Kidney (tissue), 14 donors: ENCODE results near the gene SLC12A1. TPM values are rescaled to one million over a fixed set of nuclear protein-coding genes. Genes with fewer than 3 reads are reported as not detected.

Experiments
- DNase-seq, 5 donors: peaks; one replicate each; pipeline ENCODE4 v3.0.0-alpha.2; 2013 to 2020
- FAIRE-seq: peaks from 2 replicates; lab custom pipeline; 2012; peaks lifted over from hg19 to GRCh38; lab: Jason Lieb, UNC
- H3K27ac ChIP-seq, 2 donors: one replicate each; pipeline ENCODE4 v1.7.0; 2013; ENCODE audit warnings: low read depth in 2 of 2, low read length in 2 of 2, inconsistent platforms in 1 of 2
- H3K27me3 ChIP-seq: one replicate; pipeline ENCODE4 v1.7.1; 2013; ENCODE audit warnings: low read length, inconsistent platforms; ENCODE audit not compliant: control insufficient read depth, insufficient read depth
- H3K36me3 ChIP-seq, 3 donors: one replicate each; pipeline versions ENCODE4 v1.7.0 to v1.7.1; 2013; ENCODE audit warnings: low read length in 3 of 3, control low read depth in 1 of 3, inconsistent platforms in 1 of 3; ENCODE audit not compliant: insufficient read depth in 3 of 3, control insufficient read depth in 2 of 3
- H3K4me1 ChIP-seq, 3 donors: one replicate each; pipeline versions ENCODE4 v1.7.0 to v1.7.1; 2013; ENCODE audit warnings: low read length in 3 of 3, inconsistent platforms in 1 of 3, low read depth in 1 of 3; ENCODE audit not compliant: control insufficient read depth in 2 of 3, insufficient read depth in 2 of 3
- H3K4me3 ChIP-seq, 3 donors: one replicate each; pipeline versions ENCODE4 v1.7.0 to v1.8.1; 2013; ENCODE audit warnings: low read length in 3 of 3, control low read depth in 1 of 3, inconsistent platforms in 1 of 3
- H3K9ac ChIP-seq, 3 donors: one replicate each; pipeline versions ENCODE4 v1.7.0 to v1.7.1; 2013; ENCODE audit warnings: low read length in 3 of 3, control low read depth in 1 of 3, inconsistent platforms in 1 of 3
- H3K9me3 ChIP-seq, 3 donors: one replicate each; pipeline versions ENCODE4 v1.7.0 to v1.7.1; 2013; ENCODE audit warnings: low read length in 3 of 3, control low read depth in 1 of 3, inconsistent platforms in 1 of 3; ENCODE audit not compliant: control insufficient read depth in 2 of 3, insufficient read depth in 1 of 3
- intact Hi-C: fragments of 100-400 bp; cut with DNase I; formaldehyde crosslinking; loops from one replicate; pipeline ENCODE4 v1.11.1; 2022
- polyA plus RNA-seq: library from polyadenylated mRNA; stranded (reverse); fragments of 350-450 nt; fragmentation: Illumina TruSeq; extraction: RNeasy Lipid Tissue Mini Kit (QIAGEN cat#74804); gene quantifications from one replicate; pipeline ENCODE4 v1.2.3, GENCODE V29; 2014; ENCODE audit warnings: low read depth, low replicate concordance; ENCODE audit not compliant: insufficient read depth
- total RNA-seq: library from RNA; stranded (reverse); fragmentation: NEBNext Ultra II Directional; extraction: Animal tissue kit (Norgen Biotek cat#: 25700); gene quantifications from one replicate; pipeline ENCODE4 v1.2.1, GENCODE V29; 2021
- TF ChIP-seq, protein P1 (sequence below): IDR thresholded peaks from 3 replicates; pipeline ENCODE4 v1.5.1; 2012; ENCODE audit warnings: mild to moderate bottlenecking, moderate library complexity, borderline replicate concordance; ENCODE audit not compliant: insufficient read depth; ENCODE audit errors: extremely low read depth
- donor health status: control.
- donor health status: control.
- donor health status: control.
- donor health status: control.
- donor health status: control.
- donor health status: DM: yes; HTN: yes; CAD: no.
- donor health status: Normal renal cell carcinoma (clear cell type).

The SLC12A1 gene
- total and polyA plus RNA-seq, 2 donors from 2014 or later = 201 to 370 TPM

DNA sequence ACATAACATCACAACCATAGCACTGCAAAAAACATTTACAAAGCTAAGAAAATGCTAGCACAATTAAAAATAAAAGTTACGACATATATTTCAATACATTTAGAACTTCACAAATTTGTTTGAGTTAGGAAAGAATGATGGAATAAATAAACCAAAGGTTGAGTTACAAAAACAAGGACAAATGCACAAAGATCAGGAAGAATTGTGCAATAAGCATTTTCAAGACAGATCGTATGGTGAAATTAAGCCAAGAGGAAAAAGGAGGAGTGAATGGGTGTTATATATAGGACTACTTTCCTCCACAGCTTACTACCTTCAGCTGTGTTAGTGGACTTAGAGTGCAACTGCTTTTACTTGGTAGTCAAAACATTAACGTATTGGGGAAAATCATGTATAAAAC, 20.6 kb upstream of the SLC12A1 start:
- peak; percentile 3 for FAIRE-seq
- intact Hi-C loops = no loop called here

DNA sequence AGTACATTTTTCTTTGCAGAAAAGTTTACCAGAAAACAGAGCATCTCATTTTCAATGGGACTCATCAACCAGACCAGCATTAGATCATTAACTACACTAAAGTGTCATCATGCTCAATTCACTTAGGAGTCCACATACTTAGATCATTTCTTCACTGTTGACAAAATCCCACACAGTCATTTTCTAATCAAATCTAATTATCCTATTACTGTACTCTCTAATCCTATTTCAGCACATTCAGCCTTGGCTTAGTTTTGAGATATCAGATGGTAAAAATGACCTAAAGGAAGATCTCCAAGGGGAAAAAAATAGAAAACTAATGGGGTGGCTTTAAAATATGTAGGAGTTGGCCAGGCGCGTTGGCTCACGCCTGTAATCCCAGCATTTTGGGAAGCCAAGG, 19.8 kb upstream of the SLC12A1 start:
- TF ChIP-seq, protein P1, sequence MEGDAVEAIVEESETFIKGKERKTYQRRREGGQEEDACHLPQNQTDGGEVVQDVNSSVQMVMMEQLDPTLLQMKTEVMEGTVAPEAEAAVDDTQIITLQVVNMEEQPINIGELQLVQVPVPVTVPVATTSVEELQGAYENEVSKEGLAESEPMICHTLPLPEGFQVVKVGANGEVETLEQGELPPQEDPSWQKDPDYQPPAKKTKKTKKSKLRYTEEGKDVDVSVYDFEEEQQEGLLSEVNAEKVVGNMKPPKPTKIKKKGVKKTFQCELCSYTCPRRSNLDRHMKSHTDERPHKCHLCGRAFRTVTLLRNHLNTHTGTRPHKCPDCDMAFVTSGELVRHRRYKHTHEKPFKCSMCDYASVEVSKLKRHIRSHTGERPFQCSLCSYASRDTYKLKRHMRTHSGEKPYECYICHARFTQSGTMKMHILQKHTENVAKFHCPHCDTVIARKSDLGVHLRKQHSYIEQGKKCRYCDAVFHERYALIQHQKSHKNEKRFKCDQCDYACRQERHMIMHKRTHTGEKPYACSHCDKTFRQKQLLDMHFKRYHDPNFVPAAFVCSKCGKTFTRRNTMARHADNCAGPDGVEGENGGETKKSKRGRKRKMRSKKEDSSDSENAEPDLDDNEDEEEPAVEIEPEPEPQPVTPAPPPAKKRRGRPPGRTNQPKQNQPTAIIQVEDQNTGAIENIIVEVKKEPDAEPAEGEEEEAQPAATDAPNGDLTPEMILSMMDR = no peak
- FAIRE-seq = no peak
- no peak overlapping the region for H3K27ac ChIP-seq
- no peak overlapping the region for H3K4me3 ChIP-seq
- intact Hi-C loops = no loop called here
- DNase-seq = no peak
- no peaks in the 10 kb centered on the region for H3K36me3 ChIP-seq
- no peaks in the 10 kb centered on the region for H3K4me1 ChIP-seq
- no peaks in the 10 kb centered on the region for H3K27me3 ChIP-seq
- H3K9me3 ChIP-seq = no peaks in the 10 kb centered on the region
- no peak overlapping the region for H3K9ac ChIP-seq

More for the DNA sequence above, 20.6 kb upstream of the SLC12A1 start:
- Histone ChIP-seq H3K4me3 (no peak overlapping the region), H3K9me3 (no peaks in the 10 kb centered on the region), H3K27ac (no peak overlapping the region), H3K4me1 (no peaks in the 10 kb centered on the region), H3K36me3 (no peaks in the 10 kb centered on the region), H3K9ac (no peak overlapping the region), H3K27me3 (no peaks in the 10 kb centered on the region)
- DNase-seq = no peak
- TF ChIP-seq, protein P1 = no peak

DNA sequence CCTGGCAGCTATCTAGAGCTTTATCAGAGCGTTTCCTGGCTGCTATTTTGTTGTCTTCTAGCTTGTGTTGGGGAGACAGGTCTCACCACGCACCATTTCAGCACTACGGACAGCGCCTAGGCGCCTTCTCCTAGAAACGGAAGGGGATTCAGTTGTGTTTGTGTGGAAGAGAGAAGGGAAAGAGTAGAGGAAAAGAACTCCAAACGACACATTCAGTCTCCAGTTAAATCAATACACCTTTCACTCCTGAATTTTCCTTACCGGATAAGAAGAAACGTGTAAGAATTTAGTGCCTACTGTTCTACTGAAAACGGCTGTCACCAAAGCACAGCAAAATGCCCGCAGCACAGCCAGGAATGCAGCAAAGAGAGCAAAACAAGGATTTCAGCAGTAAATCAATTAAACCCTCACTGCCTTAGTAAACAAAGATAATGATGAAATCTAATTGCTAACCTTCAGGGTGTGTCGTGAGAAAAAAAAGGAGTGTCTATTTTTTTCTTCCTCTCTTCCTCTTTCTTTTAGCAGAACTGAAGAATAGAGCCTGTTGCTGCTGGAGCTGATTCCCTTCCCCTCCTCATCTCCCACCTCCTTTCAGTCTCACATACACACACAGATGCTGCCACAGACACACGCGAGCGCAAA, 15.0 kb upstream of the SLC12A1 start:
- intact Hi-C loops = no loop called here
- H3K36me3 ChIP-seq = no peaks in the 10 kb centered on the region
- peak overlapping the region in 1 of 3 donors; percentile 12 for H3K4me3 ChIP-seq
- no peaks in the 10 kb centered on the region for H3K4me1 ChIP-seq
- H3K27me3 ChIP-seq = no peaks in the 10 kb centered on the region
- FAIRE-seq (peak; percentile 37), DNase-seq (peak; percentile 84 to 95 (median 92))
- TF ChIP-seq, protein P1 = no peak
- no peaks in the 10 kb centered on the region for H3K9me3 ChIP-seq
- no peak overlapping the region for H3K9ac ChIP-seq
- no peak overlapping the region for H3K27ac ChIP-seq
